GM23338 (cell line): ENCODE measurements around the gene ALOX15. TPM values are rescaled to one million over a fixed set of nuclear protein-coding genes. Genes with fewer than 3 reads are reported as not detected.

Experiments used
- ATAC-seq: fragments of 200-7000 bp; cut with Tn5 transposase; 3 replicates; pipeline ENCODE4 v1.9.1; 2020
- DNase-seq: peaks from one replicate; pipeline ENCODE4 v3.0.0-alpha.2; 2015; ENCODE audit warnings: low spot score
- H2AFZ ChIP-seq: fragments of 200-600 bp; sonication (generic); 2 replicates; pipeline ENCODE4 v1.8.0; 2016; ENCODE audit warnings: antibody characterized with exemption, mild to moderate bottlenecking, moderate library complexity
- H3F3A ChIP-seq: fragments of 200-600 bp; sonication (generic); replicated peaks from 2 replicates; pipeline ENCODE4 v1.8.0; 2017; ENCODE audit warnings: antibody characterized with exemption, mixed run types, low read depth
- H3K27ac ChIP-seq: fragments of 200-600 bp; sonication (generic); 2 replicates; pipeline ENCODE4 v1.6.1; 2016; ENCODE audit warnings: low read depth
- H3K27me3 ChIP-seq: fragments of 200-600 bp; sonication (generic); 2 replicates; pipeline ENCODE4 v1.8.0; 2016; ENCODE audit warnings: mild to moderate bottlenecking, mixed run types, moderate library complexity; ENCODE audit not compliant: insufficient read depth
- H3K36me3 ChIP-seq: fragments of 200-600 bp; sonication (generic); 2 replicates; pipeline ENCODE4 v1.8.0; 2016; ENCODE audit warnings: mild to moderate bottlenecking; ENCODE audit not compliant: insufficient read depth
- H3K4me1 ChIP-seq: fragments of 200-600 bp; sonication (generic); 2 replicates; pipeline ENCODE4 v1.8.0; 2016; ENCODE audit warnings: mild to moderate bottlenecking, moderate library complexity; ENCODE audit not compliant: insufficient read depth
- H3K4me2 ChIP-seq: fragments of 200-600 bp; sonication (generic); 2 replicates; pipeline ENCODE4 v1.7.1; 2017; ENCODE audit warnings: mixed run types
- H3K4me3 ChIP-seq: fragments of 200-600 bp; sonication (generic); 2 replicates; pipeline ENCODE4 v1.6.1; 2016; ENCODE audit warnings: mixed run types
- H3K79me2 ChIP-seq: fragments of 200-600 bp; sonication (generic); replicated peaks from 2 replicates; pipeline ENCODE4 v1.8.0; 2017; ENCODE audit warnings: mild to moderate bottlenecking; ENCODE audit not compliant: insufficient read depth
- H3K9me2 ChIP-seq: fragments of 200-600 bp; sonication (generic); 2 replicates; pipeline ENCODE4 v1.8.0; 2017; ENCODE audit not compliant: insufficient read depth
- H4K20me1 ChIP-seq: fragments of 200-600 bp; sonication (generic); replicated peaks from 2 replicates; pipeline ENCODE4 v1.8.0; 2017; ENCODE audit warnings: mild to moderate bottlenecking; ENCODE audit not compliant: insufficient read depth
- H3K27ac Mint-ChIP-seq: 2 replicates; pipeline ENCODE4 v1.8.0; 2020; ENCODE audit warnings: inconsistent platforms, mild to moderate bottlenecking, moderate library complexity, mixed read lengths
- H3K27me3 Mint-ChIP-seq: 3 replicates; pipeline ENCODE4 v1.8.0; 2022; ENCODE audit warnings: low read depth, mild to moderate bottlenecking, moderate library complexity, mixed read lengths, inconsistent platforms; ENCODE audit not compliant: insufficient read depth, poor library complexity
- H3K36me3 Mint-ChIP-seq: 3 replicates; pipeline ENCODE4 v1.8.0; 2021; ENCODE audit warnings: low read depth, mild to moderate bottlenecking, inconsistent platforms, moderate library complexity, mixed read lengths
- H3K4me1 Mint-ChIP-seq: 3 replicates; pipeline ENCODE4 v1.8.0; 2020; ENCODE audit warnings: mild to moderate bottlenecking, inconsistent platforms, mixed read lengths
- H3K4me3 Mint-ChIP-seq: 3 replicates; pipeline ENCODE4 v1.8.0; 2021; ENCODE audit warnings: moderate library complexity, mild to moderate bottlenecking, inconsistent platforms, mixed read lengths
- H3K9me3 Mint-ChIP-seq: 3 replicates; pipeline ENCODE4 v1.8.0; 2020; ENCODE audit warnings: moderate library complexity, mild to moderate bottlenecking, inconsistent platforms, mixed read lengths
- EZH2phosphoT487 ChIP-seq: fragments of 200-600 bp; sonication (generic); IDR thresholded peaks from one replicate; pipeline ENCODE4 v1.8.1; 2018; ENCODE audit warnings: antibody characterized with exemption; ENCODE audit not compliant: unreplicated experiment
- JUNB ChIP-seq: IDR thresholded peaks from one replicate; pipeline ENCODE4 v1.6.1; 2016; ENCODE audit warnings: antibody characterized with exemption; ENCODE audit not compliant: unreplicated experiment
- NANOG ChIP-seq: IDR thresholded peaks from 2 replicates; pipeline ENCODE4 v1.6.1; 2016; ENCODE audit warnings: antibody characterized with exemption, borderline replicate concordance
- POLR2AphosphoS5 ChIP-seq: IDR thresholded peaks from 2 replicates; pipeline ENCODE4 v1.6.1; 2016; ENCODE audit warnings: antibody characterized with exemption, low read depth
- STAT1 ChIP-seq: IDR thresholded peaks from one replicate; pipeline ENCODE4 v1.6.1; 2016; ENCODE audit warnings: antibody characterized with exemption; ENCODE audit not compliant: unreplicated experiment
- ZNF114 ChIP-seq: fragments of 250-450 bp; sonication (Bioruptor Pico); IDR thresholded peaks from 2 replicates; pipeline ENCODE4 v1.5.0; 2020; ENCODE audit warnings: mild to moderate bottlenecking, moderate library complexity
- polyA plus RNA-seq: library from polyadenylated mRNA; unstranded; fragments of >200 nt; fragmentation: Nextera tagmentation; extraction: Ambion mirVana; gene quantifications from 2 replicates; pipeline ENCODE4 v1.2.1, GENCODE V29; 2016
- total RNA-seq: library from RNA; depleted of rRNA; stranded (reverse); fragments of >200 nt; shearing (Covaris generic); gene quantifications from 2 replicates; pipeline ENCODE4 v1.2.3, GENCODE V29; 2014
- TF ChIP-seq, protein P1 (sequence below): fragments of 250-450 bp; sonication (Bioruptor Pico); IDR thresholded peaks from 2 replicates; pipeline ENCODE4 v1.5.0; 2020; ENCODE audit warnings: mild to moderate bottlenecking, moderate library complexity

Gene ALOX15
- total and polyA plus RNA-seq, 2 experiments from 2014 or later: 1.2 to 1.4 TPM

- TF ChIP-seq, protein P1, sequence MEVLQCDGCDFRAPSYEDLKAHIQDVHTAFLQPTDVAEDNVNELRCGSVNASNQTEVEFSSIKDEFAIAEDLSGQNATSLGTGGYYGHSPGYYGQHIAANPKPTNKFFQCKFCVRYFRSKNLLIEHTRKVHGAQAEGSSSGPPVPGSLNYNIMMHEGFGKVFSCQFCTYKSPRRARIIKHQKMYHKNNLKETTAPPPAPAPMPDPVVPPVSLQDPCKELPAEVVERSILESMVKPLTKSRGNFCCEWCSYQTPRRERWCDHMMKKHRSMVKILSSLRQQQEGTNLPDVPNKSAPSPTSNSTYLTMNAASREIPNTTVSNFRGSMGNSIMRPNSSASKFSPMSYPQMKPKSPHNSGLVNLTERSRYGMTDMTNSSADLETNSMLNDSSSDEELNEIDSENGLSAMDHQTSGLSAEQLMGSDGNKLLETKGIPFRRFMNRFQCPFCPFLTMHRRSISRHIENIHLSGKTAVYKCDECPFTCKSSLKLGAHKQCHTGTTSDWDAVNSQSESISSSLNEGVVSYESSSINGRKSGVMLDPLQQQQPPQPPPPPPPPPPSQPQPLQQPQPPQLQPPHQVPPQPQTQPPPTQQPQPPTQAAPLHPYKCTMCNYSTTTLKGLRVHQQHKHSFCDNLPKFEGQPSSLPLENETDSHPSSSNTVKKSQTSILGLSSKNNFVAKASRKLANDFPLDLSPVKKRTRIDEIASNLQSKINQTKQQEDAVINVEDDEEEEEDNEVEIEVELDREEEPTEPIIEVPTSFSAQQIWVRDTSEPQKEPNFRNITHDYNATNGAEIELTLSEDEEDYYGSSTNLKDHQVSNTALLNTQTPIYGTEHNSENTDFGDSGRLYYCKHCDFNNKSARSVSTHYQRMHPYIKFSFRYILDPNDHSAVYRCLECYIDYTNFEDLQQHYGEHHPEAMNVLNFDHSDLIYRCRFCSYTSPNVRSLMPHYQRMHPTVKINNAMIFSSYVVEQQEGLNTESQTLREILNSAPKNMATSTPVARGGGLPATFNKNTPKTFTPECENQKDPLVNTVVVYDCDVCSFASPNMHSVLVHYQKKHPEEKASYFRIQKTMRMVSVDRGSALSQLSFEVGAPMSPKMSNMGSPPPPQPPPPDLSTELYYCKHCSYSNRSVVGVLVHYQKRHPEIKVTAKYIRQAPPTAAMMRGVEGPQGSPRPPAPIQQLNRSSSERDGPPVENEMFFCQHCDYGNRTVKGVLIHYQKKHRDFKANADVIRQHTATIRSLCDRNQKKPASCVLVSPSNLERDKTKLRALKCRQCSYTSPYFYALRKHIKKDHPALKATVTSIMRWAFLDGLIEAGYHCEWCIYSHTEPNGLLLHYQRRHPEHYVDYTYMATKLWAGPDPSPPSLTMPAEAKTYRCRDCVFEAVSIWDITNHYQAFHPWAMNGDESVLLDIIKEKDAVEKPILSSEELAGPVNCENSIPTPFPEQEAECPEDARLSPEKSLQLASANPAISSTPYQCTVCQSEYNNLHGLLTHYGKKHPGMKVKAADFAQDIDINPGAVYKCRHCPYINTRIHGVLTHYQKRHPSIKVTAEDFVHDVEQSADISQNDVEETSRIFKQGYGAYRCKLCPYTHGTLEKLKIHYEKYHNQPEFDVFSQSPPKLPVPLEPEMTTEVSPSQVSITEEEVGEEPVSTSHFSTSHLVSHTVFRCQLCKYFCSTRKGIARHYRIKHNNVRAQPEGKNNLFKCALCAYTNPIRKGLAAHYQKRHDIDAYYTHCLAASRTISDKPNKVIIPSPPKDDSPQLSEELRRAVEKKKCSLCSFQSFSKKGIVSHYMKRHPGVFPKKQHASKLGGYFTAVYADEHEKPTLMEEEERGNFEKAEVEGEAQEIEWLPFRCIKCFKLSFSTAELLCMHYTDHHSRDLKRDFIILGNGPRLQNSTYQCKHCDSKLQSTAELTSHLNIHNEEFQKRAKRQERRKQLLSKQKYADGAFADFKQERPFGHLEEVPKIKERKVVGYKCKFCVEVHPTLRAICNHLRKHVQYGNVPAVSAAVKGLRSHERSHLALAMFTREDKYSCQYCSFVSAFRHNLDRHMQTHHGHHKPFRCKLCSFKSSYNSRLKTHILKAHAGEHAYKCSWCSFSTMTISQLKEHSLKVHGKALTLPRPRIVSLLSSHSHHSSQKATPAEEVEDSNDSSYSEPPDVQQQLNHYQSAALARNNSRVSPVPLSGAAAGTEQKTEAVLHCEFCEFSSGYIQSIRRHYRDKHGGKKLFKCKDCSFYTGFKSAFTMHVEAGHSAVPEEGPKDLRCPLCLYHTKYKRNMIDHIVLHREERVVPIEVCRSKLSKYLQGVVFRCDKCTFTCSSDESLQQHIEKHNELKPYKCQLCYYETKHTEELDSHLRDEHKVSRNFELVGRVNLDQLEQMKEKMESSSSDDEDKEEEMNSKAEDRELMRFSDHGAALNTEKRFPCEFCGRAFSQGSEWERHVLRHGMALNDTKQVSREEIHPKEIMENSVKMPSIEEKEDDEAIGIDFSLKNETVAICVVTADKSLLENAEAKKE (CRISPR knock-in tag): no peak
- TF ChIP-seq POLR2AphosphoS5 (no peak), EZH2phosphoT487 (no peak), NANOG (no peak), ZNF114 (CRISPR knock-in tag) (no peak), STAT1 (no peak)
Observed at GRCh38 chr17:4679658-4680057, 38.2 kb upstream of the ALOX15 start (continued).

DNA sequence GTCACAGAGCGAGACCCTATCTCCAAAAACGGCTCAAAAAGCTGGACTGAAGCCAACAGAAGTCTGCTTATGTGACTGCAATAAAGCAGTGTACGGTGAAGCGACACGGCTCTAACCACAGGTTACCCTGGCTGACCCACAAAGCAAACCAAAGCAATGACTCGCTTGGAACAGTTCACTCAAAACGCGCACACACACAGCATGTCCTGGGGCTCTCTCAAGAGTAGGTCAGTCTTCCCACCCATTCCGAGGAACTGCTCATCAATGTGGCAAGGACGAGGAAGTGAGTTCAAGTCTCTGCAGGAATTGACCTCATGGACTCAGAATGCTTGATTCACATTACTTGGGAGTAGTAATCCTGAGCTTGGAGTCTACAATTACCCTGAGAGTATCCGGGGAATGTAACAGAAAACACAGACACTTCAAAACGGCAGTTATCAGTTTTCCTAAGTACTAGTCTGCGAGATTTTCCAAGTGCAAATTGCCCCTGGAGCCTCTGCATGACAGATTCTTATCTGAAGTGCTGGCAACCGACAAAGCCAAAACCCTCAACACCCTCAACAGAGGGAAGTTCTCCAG is 37.1 kb upstream of the ALOX15 start:
- H3K36me3 ChIP-seq: peaks cover 42% of the 10 kb centered on the region
- DNase-seq: no peak
- H3K27ac Mint-ChIP-seq: no peak overlapping the region; the same call in 1 of the 2 replicates
- no peaks in the 10 kb centered on the region for H3K4me1 Mint-ChIP-seq
- H3K27ac ChIP-seq: no peak overlapping the region
- H3F3A ChIP-seq: no peaks in the 10 kb centered on the region
- no peaks in the 10 kb centered on the region for H3K27me3 Mint-ChIP-seq
- peaks cover 90% of the 10 kb centered on the region for H3K36me3 Mint-ChIP-seq
- TF ChIP-seq JUNB: no peak
- TF ChIP-seq, protein P1 (CRISPR knock-in tag): no peak
- H2AFZ ChIP-seq: no peak overlapping the region
- H3K4me3 ChIP-seq: no peak overlapping the region
- no peaks in the 10 kb centered on the region for H3K4me1 ChIP-seq
- H3K4me2 ChIP-seq: no peak overlapping the region
- H3K79me2 ChIP-seq: peaks cover 8% of the 10 kb centered on the region; the same call in 1 of the 2 replicates
- no peaks in the 10 kb centered on the region for H3K27me3 ChIP-seq
- no peaks in the 10 kb centered on the region for H3K9me2 ChIP-seq
- peaks cover 8% of the 10 kb centered on the region for H4K20me1 ChIP-seq
- no peaks in the 10 kb centered on the region for H3K9me3 Mint-ChIP-seq
- no peak for ATAC-seq
- H3K4me3 Mint-ChIP-seq: no peak overlapping the region
